Thyroid gland (tissue), 4 donors: ENCODE data around the gene COL27A1.

ENCODE experiments used
- POLR2A ChIP-seq, 2 donors: fragments of 450-650 bp; IDR thresholded peaks; one replicate each; pipeline ENCODE4 v1.6.1; 2017; ENCODE audit warnings: antibody characterized with exemption in 2 of 2, mild to moderate bottlenecking in 2 of 2, moderate library complexity in 1 of 2
- TF ChIP-seq, protein P1 (sequence below), 6 experiments: fragments of 200-600 bp in 3 of 6; fragments of 450-650 bp in 3 of 6; sonication (generic) in 3 of 6; IDR thresholded peaks; one replicate each; pipeline ENCODE4 v1.5.1; 2016 to 2019; ENCODE audit warnings: antibody characterized with exemption in 6 of 6, mild to moderate bottlenecking in 2 of 6, inconsistent platforms in 1 of 6, moderate library complexity in 1 of 6

DNA sequence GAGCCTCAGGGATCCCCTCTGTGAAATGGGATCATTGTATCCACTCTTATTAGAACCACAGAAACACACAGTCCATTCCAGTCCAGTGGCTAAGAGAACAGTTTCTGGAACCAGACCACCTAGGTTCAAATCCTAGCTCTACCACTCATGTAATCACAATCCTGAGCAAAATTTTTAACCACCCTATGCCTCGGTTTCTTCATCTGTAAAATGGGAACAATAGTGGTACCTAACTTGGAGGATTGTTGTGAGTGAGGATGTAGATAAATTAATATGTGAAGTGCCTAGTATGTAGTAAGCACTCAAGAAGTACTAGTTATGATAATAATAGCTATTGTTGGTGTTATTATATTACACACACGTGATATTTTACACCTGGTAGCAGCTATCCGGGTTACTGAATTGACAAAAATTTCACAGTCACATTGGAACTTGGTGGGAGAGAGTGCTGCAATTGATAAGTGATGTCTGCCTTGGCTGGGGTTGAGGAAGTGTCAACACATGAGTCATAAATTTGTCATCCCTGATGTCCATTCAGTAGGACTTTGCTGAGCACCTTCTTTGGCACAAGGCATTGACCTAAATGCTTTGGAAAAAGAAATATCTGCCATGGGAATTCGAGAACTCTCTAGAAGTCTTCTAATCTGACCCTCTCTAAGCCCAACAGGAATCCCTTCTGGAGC lies 68.4 kb downstream of the COL27A1 start:
- TF ChIP-seq, protein P1, sequence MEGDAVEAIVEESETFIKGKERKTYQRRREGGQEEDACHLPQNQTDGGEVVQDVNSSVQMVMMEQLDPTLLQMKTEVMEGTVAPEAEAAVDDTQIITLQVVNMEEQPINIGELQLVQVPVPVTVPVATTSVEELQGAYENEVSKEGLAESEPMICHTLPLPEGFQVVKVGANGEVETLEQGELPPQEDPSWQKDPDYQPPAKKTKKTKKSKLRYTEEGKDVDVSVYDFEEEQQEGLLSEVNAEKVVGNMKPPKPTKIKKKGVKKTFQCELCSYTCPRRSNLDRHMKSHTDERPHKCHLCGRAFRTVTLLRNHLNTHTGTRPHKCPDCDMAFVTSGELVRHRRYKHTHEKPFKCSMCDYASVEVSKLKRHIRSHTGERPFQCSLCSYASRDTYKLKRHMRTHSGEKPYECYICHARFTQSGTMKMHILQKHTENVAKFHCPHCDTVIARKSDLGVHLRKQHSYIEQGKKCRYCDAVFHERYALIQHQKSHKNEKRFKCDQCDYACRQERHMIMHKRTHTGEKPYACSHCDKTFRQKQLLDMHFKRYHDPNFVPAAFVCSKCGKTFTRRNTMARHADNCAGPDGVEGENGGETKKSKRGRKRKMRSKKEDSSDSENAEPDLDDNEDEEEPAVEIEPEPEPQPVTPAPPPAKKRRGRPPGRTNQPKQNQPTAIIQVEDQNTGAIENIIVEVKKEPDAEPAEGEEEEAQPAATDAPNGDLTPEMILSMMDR (IDR thresholded peaks at IDR 0.05), result no peak
- no peak for TF ChIP-seq POLR2A (IDR thresholded peaks at IDR 0.05)
